ENCODE data around the gene PNMA1.

DNA sequence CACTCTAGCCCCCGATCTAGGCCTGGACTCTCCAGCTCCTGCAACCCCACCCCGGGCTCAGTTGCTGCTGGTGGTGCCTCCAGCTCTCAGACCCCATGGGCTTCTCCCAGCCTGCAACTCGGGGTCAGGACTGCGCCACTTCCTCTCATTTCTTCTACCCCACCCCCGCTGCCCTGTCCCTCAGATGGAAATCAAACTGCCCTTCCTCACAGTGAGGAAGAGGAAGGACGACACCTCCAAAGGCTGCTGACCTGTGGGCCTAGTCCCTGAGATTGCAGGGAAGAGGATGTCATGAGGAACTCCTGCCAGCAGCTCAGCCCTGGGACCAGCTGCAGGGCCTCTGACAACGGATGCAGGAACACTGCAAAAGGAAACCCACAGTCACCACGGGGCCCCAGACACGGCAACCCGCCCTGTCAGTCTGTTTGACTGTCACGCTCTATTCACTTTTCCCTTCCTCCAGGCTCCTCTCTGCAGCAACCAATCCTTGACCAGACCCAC, 29.3 kb upstream of the PNMA1 start:
- TF ChIP-seq CBX3 (IDR thresholded peaks at IDR 0.05; ENCODE audit: borderline replicate concordance in 1 of 2, low read length in 2 of 2) (no peak), POLR2A (conservative IDR thresholded peaks at IDR 0.05) (no peak), NELFE (IDR thresholded peaks at IDR 0.05; ENCODE audit: insufficient read depth, insufficient read length) (no peak), EZH2 (IDR thresholded peaks at IDR 0.05; ENCODE audit: borderline replicate concordance, low read depth, low read length) (no peak), TEAD4 (IDR thresholded peaks at IDR 0.05; ENCODE audit: low read length) (no peak), TEAD4 (CRISPR knock-in tag; IDR thresholded peaks at IDR 0.05; ENCODE audit: borderline replicate concordance) (no peak), NFRKB (IDR thresholded peaks at IDR 0.05; ENCODE audit: low read depth) (no peak), ATF1 (CRISPR knock-in tag; IDR thresholded peaks at IDR 0.05) (no peak), ATF1 (tag; IDR thresholded peaks at IDR 0.05) (no peak), ELF1 (tag; IDR thresholded peaks at IDR 0.05) (no peak), CEBPB (tag; IDR thresholded peaks at IDR 0.05) (no peak), ZFP30 (CRISPR knock-in tag; IDR thresholded peaks at IDR 0.05; ENCODE audit: borderline replicate concordance) (no peak), FOSL1 (tag; conservative IDR thresholded peaks at IDR 0.05) (no peak)
- TF ChIP-seq, protein P1, sequence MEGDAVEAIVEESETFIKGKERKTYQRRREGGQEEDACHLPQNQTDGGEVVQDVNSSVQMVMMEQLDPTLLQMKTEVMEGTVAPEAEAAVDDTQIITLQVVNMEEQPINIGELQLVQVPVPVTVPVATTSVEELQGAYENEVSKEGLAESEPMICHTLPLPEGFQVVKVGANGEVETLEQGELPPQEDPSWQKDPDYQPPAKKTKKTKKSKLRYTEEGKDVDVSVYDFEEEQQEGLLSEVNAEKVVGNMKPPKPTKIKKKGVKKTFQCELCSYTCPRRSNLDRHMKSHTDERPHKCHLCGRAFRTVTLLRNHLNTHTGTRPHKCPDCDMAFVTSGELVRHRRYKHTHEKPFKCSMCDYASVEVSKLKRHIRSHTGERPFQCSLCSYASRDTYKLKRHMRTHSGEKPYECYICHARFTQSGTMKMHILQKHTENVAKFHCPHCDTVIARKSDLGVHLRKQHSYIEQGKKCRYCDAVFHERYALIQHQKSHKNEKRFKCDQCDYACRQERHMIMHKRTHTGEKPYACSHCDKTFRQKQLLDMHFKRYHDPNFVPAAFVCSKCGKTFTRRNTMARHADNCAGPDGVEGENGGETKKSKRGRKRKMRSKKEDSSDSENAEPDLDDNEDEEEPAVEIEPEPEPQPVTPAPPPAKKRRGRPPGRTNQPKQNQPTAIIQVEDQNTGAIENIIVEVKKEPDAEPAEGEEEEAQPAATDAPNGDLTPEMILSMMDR (IDR thresholded peaks at IDR 0.05 in 2 of 3, conservative IDR thresholded peaks at IDR 0.05 in 1 of 3; ENCODE audit: insufficient read depth in 2 of 3, low read depth in 1 of 3, low read length in 3 of 3) = no peak
